IPS-15b (cell line): ENCODE measurements around the gene CFI.

Source experiments
- H3K27me3 ChIP-seq: one replicate; pipeline ENCODE4 v1.6.1; 2013; ENCODE audit warnings: low read length; ENCODE audit not compliant: control insufficient read depth, insufficient read depth
- H3K36me3 ChIP-seq: one replicate; pipeline ENCODE4 v1.6.1; 2013; ENCODE audit warnings: low read length; ENCODE audit not compliant: control insufficient read depth, insufficient read depth
- H3K4me1 ChIP-seq: one replicate; pipeline ENCODE4 v1.6.1; 2013; ENCODE audit warnings: mild to moderate bottlenecking, low read length; ENCODE audit not compliant: control insufficient read depth, insufficient read depth
- H3K4me3 ChIP-seq: one replicate; pipeline ENCODE4 v1.5.1; 2013; ENCODE audit warnings: low read depth, low read length
- H3K9ac ChIP-seq: one replicate; pipeline ENCODE4 v1.6.1; 2013; ENCODE audit warnings: low read depth, mild to moderate bottlenecking, low read length
- H3K9me3 ChIP-seq: one replicate; pipeline ENCODE4 v1.6.1; 2013; ENCODE audit warnings: mild to moderate bottlenecking, low read length; ENCODE audit not compliant: control insufficient read depth, insufficient read depth

CFI gene

GRCh38 chr4:109816894-109817293 is 15.1 kb upstream of the CFI start:
- H3K4me1 ChIP-seq = peaks cover 8% of the 10 kb centered on the region
- H3K4me3 ChIP-seq = peak overlapping the region; percentile 98
- no peaks in the 10 kb centered on the region for H3K36me3 ChIP-seq
- H3K9me3 ChIP-seq = no peaks in the 10 kb centered on the region
- H3K27me3 ChIP-seq = no peaks in the 10 kb centered on the region
- H3K9ac ChIP-seq = peak overlapping the region; percentile 98

- Histone ChIP-seq H3K4me3 (peak overlapping the region; percentile 98), H3K4me1 (peaks cover 8% of the 10 kb centered on the region), H3K27me3 (no peaks in the 10 kb centered on the region), H3K9me3 (no peaks in the 10 kb centered on the region), H3K9ac (peak overlapping the region; percentile 98), H3K36me3 (no peaks in the 10 kb centered on the region)
These were observed 14.3 kb upstream of the CFI start for GRCh38 chr4:109816082-109816442.

- Histone ChIP-seq H3K4me3 (peak within 1 kb of the TSS; percentile 98), H3K9me3 (no peaks in the 10 kb centered on the region), H3K4me1 (peaks cover 11% of the 10 kb centered on the region), H3K27me3 (no peaks in the 10 kb centered on the region), H3K9ac (peak within 1 kb of the TSS; percentile 98), H3K36me3 (no peaks in the 10 kb centered on the region)
These were observed 13.6 kb upstream of the CFI start, which contains the start of gene GAR1 for GRCh38 chr4:109815151-109816081. Gene GAR1, plus strand, starts transcription at chr4:109815762. Its CDS starts 403 bp downstream, at chr4:109816165.

GRCh38 chr4:109811707-109812106 is 9.9 kb upstream of the CFI start:
- Histone ChIP-seq H3K27me3 (no peaks in the 10 kb centered on the region), H3K36me3 (no peaks in the 10 kb centered on the region), H3K4me1 (peaks cover 9% of the 10 kb centered on the region), H3K4me3 (no peak overlapping the region), H3K9ac (no peak overlapping the region), H3K9me3 (no peaks in the 10 kb centered on the region)

- H3K9ac ChIP-seq = no peak overlapping the region
- H3K4me1 ChIP-seq = peaks cover 6% of the 10 kb centered on the region
- no peaks in the 10 kb centered on the region for H3K9me3 ChIP-seq
- H3K27me3 ChIP-seq = no peaks in the 10 kb centered on the region
- no peak overlapping the region for H3K4me3 ChIP-seq
- no peaks in the 10 kb centered on the region for H3K36me3 ChIP-seq
These were observed 9.0 kb upstream of the CFI start for GRCh38 chr4:109810552-109811387.

GRCh38 chr4:109809655-109810054 is 7.9 kb upstream of the CFI start:
- peaks cover 6% of the 10 kb centered on the region for H3K4me1 ChIP-seq
- H3K9me3 ChIP-seq = no peaks in the 10 kb centered on the region
- no peaks in the 10 kb centered on the region for H3K27me3 ChIP-seq
- H3K36me3 ChIP-seq = no peaks in the 10 kb centered on the region
- H3K4me3 ChIP-seq = no peak overlapping the region
- no peak overlapping the region for H3K9ac ChIP-seq

- H3K9me3 ChIP-seq = no peaks in the 10 kb centered on the region
- no peaks in the 10 kb centered on the region for H3K27me3 ChIP-seq
These were observed 2.2 kb upstream of the CFI start for GRCh38 chr4:109803924-109804571.

GRCh38 chr4:109801099-109801789 is 555 bp downstream of the CFI start:
- H3K27me3 ChIP-seq = no peaks in the 10 kb centered on the region
- H3K4me3 ChIP-seq = no peak overlapping the region
- H3K4me1 ChIP-seq = no peaks in the 10 kb centered on the region
- H3K9me3 ChIP-seq = no peaks in the 10 kb centered on the region
- H3K9ac ChIP-seq = no peak overlapping the region
- H3K36me3 ChIP-seq = no peaks in the 10 kb centered on the region

More at GRCh38 chr4:109803924-109804571, 2.2 kb upstream of the CFI start:
- Histone ChIP-seq H3K4me3 (no peak overlapping the region), H3K36me3 (no peaks in the 10 kb centered on the region), H3K4me1 (no peaks in the 10 kb centered on the region), H3K9ac (no peak overlapping the region)

- Histone ChIP-seq H3K27me3 (no peaks in the 10 kb centered on the region), H3K9me3 (no peaks in the 10 kb centered on the region), H3K4me3 (no peak overlapping the region), H3K36me3 (no peaks in the 10 kb centered on the region), H3K4me1 (no peaks in the 10 kb centered on the region), H3K9ac (no peak overlapping the region)
These were observed 2.9 kb downstream of the CFI start for GRCh38 chr4:109798866-109799265.

- no peak overlapping the region for H3K4me3 ChIP-seq
- H3K9ac ChIP-seq = no peak overlapping the region
- H3K9me3 ChIP-seq = no peaks in the 10 kb centered on the region
- no peaks in the 10 kb centered on the region for H3K36me3 ChIP-seq
- H3K4me1 ChIP-seq = no peaks in the 10 kb centered on the region
- no peaks in the 10 kb centered on the region for H3K27me3 ChIP-seq
These were observed 6.7 kb downstream of the CFI start for GRCh38 chr4:109795059-109795458.

- Histone ChIP-seq H3K36me3 (no peaks in the 10 kb centered on the region), H3K4me1 (no peaks in the 10 kb centered on the region), H3K9ac (no peak overlapping the region), H3K4me3 (no peak overlapping the region), H3K27me3 (no peaks in the 10 kb centered on the region), H3K9me3 (no peaks in the 10 kb centered on the region)
These were observed 14.0 kb downstream of the CFI start for GRCh38 chr4:109787807-109788206.
